NOMO-1 treated with DMSO at 0.1 percent for 48 hours (cell line): ENCODE measurements around the gene IGFBP1.

Experiments used
- DNase-seq: peaks from one replicate; lab custom pipeline; 2025; ENCODE audit not compliant: unreplicated experiment; lab: John Stamatoyannopoulos, UW

Gene IGFBP1

DNA sequence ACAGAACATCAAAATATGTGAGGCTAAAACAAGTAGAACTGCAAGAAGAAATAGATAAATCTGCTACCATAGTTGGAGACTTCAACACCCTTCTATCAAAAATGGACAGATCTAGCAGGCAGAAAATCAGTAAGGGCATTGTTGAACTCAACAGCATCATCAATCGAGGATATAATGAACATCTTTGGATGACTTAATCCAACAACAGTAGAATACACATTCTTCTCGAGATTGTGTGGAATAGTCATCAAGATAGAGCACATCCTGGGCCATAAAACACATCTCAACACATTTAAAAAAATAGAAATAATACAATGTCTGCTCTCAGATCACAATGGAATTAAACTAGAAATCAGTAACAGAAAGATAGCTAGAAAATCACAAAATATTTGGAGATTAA is 9.9 kb downstream of the IGFBP1 start:
- no peak for DNase-seq

DNA sequence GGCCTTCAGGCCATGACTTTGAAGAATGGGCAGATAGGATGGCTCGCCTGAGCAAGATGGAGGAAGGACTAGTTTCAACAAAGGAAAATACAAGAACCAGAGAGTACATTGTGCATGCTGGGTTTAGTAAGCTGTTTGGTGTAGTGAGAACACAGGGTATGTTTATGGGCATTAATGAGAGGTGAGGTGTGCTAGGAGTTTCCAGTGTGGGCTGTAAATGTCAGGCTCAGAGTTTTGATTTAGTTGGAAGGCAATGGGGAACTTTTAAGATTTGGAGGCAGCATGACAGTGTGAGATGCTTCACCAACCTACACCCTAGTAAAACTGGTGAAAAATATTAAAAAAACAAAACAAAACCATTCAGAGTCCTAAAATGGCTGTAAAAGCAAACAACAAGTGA is 13.3 kb downstream of the IGFBP1 start:
- no peak for DNase-seq

DNA sequence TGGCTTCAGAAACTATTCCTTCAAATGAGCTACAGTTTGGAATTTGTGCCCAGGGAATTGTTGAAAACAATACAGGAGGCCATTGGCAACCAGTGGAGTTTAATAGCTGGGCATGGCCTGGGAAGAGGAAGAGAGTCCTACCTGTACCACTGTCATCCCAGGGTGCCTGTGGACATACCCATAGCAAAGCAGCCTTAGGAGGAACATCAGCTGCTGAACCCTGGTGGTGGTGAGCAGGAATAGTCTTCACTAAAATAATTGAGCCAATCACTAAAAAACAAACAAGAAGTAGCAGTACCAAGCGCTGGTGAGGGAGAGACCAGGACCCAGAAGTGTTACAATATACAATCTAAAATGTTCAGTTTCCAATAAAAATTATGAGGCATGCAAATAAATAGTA is 14.5 kb downstream of the IGFBP1 start:
- DNase-seq = no peak

DNA sequence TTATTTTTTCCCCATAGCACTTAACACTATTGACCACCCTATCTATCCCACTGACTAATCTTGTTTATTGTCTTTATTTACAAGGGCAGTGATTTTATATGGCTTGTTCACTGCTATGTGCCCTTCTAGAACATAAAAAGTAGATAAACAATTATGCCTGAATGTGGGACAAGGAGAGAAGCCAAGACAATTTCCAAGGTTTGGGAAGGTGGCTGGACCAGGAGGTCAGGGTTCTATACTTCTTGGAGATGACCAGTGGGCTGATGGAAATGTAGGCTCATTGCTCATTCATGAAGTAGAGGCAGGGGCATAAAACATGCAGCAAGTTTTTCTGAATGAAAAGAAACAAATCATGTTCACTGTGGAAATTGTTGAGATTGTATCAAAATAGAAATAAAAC is 21.3 kb downstream of the IGFBP1 start:
- DNase-seq = no peak

DNA sequence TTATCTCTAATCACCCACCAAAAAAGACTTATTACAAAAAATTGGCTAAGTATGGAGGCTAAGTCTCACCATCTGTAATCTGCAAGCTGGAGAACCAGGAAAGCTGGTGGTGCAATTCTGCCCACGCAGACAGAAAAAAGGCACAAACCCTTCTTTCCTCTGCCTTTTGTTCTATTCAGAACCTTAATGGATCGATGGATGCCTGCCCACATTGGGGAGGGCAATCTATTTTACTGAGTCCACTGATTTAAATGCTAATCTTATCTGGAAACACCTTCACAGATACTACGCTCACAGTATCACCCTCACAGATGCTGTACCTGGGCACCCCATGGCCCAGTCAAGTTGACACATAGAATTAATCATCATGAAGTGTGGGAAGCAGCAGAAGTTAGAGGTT is 22.6 kb downstream of the IGFBP1 start:
- no peak for DNase-seq

DNA sequence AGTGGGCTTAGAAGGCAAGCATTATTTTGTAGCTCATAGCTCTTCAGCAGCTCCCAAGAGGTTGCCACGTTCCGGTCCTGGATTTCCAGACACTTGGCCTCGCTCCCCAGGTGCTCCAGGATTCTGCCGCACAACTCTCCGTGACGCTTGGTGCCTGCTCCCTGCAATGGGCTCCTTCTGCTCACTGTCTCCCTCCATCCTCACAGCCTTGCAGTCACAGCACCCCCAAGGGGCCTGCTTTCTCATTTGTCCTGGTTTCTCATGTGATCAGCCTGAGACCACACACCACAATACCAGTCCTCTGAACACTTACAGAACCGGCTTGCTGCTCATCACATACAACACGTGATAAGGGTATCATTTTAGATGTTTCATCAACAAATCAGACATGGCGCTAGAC is 23.0 kb downstream of the IGFBP1 start:
- no peak for DNase-seq

DNA sequence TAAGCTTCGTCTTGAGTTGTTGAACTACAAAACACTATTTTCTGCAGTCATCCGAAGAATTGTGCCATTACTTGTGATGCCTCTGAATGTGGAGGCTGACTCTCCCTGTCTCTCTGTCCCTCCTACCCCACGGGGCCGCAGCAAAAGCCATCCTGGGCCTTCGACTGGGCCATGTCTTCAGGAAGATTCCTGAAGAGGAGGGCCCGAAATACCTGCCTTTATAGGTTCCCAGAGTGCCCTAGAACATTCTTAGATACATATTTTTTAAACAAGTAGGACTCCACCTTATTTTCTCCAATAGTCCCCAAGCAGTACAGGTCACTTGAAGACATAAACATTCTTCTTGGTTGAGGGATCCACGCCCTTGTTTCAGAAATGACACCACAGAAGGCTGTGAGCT is 24.7 kb downstream of the IGFBP1 start:
- no peak for DNase-seq

DNA sequence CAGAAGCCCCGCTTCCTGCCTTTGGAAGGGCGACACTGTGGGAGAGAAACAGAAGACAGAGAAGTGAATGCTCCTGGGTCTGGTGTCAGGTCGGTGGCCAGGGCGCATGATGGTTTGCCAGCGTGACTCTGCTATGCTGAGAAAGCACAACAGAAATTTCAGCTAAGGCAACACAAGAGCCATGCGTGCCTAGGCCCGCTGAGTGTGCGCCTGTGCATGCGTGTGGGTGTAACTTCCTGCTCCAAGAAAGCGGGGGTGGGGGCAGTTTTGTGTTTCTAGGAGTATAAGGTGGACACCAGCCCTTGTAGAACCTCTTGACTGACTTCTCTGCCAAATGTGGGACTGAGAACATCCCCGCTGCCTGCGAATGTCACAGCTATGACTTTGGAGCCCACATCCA is 26.6 kb downstream of the IGFBP1 start:
- no peak for DNase-seq

DNA sequence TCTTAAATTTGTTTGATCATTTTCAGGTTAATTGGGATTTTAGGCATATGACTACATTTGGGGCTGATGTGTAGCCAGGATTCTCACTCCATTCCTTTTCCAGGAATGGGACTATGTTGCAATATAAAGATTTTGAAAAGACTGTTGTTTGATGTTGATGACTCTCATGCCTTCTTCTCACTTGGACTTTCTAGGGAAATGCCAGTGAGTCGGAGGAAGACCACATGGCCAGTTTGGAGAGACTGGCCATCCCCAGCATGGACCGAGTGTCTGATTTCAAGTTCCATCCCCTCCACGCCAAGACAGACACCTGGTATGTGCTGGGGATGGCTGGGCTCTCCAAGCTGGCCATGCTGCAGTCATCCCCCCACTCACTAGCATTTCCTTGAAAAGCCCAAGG is 27.3 kb downstream of the IGFBP1 start:
- no peak for DNase-seq

DNA sequence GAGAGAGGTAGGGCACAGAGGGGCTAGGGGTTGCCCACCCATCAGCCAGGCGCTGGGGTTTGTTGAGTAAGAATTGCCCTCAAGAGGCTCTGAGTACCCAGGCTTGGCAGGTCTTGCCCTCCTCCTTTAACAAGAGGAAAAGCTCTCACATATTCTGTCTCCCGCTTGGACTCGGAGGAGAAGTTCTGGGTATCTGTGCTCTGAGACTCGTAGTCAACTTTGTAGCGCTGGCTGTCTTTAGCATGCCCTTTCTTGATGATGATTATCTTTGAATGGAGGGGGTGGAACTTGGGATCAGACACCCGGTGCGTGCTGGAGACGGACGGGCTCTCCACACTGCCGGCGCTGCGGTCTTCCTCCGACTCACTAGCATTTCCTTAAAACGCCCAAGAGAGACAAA is 28.8 kb downstream of the IGFBP1 start:
- DNase-seq = no peak

DNA sequence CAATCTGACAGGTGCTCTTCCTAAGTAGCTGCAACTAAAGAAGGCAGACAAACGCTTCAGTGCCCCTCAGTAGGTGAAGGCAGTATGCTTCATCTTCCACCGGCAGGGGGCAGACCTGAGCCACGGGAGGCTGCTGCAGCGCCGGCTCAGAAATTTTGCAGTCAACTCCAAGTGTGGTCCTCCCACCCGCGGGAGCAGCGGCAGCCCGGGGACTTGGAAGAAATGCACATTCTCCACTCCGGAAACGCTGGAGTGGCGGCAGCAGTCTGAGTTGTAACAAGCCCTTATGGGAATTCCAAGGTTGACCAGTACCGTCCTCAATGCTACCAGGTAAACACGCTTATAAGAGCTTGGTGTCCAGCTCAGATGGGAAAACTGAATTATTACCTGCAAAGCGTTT is 29.4 kb downstream of the IGFBP1 start:
- DNase-seq = peak; percentile 47

DNA sequence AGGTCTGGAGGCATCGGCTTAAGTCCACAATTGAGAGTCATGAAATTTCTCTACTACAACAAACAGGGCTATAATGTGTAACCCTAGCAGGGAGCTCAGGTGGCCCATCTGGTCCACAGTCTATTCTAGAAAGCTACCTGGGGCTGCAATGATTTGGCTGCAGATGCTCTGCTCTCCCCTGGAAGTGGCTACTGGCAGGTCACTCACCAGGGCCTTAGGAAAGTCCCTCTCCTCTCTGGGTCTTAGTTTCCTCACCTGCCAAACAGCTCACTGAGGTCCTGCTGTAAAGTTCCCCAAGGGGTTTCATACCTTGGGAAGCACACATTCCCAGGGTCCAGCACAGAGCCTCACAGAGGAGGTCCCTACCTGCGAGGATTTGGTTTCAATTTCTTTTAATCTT is 30.3 kb downstream of the IGFBP1 start:
- no peak for DNase-seq

DNA sequence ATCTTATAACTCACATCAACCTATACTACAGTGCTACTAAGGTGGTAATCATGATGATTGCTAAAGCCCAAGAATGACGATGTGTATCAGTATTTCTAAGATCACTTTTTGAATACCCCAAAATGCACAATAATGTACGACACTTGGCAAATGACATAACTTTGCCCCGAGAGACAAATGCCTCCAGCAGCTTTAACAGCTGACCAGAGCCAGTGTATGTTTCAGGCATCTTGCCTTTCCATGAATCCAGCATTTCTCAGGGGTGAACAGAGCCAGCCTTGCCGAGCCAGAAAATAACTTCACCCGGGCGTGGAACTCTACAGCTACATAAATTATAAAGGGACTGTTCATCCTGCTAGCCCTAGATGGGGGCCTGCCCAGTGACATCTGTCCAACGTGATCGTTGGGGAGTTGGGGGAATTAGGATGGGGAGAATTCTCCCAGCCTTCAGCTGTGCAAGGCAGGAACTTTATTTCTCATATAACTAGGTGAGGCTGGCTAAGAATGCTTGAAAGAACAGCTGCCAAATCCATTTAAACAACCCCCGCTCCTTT is 31.0 kb downstream of the IGFBP1 start:
- no peak for DNase-seq

DNA sequence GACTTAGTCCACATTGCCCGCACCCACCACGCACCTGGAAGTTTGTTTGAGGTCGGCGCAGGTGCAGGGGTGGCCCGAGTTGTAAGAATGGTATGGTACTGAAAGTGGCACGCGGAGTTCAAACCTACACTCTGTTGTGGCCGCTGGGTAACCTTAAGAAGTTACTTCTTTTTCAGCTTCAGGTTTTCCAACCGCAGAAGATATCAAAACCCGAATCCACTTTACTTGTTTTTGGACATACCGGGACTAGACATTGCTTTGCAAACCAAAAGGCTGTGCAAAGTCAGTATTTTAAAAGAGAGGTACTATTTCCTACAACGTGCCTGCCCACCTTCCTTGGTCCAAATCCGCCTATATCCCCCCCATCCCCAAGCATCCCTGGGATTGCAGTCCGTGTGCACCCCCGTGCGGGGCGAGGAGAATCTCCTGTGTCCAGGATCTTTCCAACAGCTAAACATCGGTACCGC is 31.7 kb downstream of the IGFBP1 start:
- no peak for DNase-seq

DNA sequence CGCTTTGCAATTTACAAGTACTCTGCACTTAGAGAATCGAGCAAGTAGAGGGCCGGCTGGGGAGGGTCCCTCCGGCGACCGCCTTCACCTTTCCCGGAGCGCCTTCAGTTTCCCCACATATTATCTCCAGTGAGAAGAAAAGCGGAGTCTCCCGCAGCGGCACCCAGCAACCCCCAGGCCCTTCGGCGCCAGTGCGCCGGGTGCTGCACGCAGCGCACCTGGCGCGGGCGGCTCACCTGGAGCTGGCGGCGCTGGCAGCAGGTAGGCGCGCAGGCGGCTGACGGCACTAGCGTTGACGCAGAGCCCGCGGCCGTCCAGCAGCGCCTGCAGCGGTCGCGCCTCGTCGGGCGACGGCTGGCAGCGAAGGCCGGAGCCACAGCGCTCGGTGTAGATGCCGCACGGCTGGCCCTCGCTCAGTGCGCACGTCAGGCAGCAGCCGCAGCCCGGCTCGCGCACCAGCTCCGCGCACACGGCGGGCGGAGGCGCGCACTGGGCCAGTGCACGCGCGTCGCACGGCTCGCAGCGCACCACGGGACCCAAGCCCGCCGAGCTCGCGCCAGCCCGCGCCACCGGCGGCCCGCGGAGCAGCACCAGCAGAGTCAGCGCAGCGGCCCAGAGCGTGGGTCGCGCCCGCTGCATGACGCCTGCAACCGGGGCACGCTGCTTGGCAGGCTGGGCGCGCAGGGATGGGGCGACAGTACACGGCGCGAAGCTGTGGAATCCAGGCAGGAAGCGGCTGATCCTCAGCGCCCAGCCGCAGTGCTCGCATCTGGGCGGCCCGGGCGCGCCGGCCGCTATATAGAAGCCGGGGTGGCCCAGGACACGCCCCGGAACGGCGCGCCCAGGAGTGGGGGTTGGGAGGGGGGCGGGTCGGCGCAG is 32.5 kb downstream of the IGFBP1 start, which contains the start of gene IGFBP3:
Gene IGFBP3 (minus strand): TSS at position 771 of the 879 bp plus-strand sequence. CDS start 132 bp downstream, at position 639.
- peak; percentile 24 for DNase-seq

DNA sequence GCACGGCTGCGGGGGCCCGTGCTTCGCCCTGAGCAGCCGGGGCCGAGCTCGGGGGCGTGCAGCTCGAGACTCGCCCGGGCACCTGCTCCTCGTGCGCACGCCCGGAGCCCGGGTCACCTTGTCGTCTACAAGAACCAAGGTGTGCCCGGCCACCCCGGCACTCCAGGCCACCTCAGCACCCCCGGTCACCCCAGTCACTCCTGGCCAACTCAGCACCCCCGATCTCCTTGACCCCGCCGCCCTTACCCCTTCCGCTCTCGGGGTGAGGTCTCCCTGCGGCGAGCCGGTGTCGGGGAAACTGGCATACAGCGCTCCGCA is 33.1 kb downstream of the IGFBP1 start:
- no peak for DNase-seq

DNA sequence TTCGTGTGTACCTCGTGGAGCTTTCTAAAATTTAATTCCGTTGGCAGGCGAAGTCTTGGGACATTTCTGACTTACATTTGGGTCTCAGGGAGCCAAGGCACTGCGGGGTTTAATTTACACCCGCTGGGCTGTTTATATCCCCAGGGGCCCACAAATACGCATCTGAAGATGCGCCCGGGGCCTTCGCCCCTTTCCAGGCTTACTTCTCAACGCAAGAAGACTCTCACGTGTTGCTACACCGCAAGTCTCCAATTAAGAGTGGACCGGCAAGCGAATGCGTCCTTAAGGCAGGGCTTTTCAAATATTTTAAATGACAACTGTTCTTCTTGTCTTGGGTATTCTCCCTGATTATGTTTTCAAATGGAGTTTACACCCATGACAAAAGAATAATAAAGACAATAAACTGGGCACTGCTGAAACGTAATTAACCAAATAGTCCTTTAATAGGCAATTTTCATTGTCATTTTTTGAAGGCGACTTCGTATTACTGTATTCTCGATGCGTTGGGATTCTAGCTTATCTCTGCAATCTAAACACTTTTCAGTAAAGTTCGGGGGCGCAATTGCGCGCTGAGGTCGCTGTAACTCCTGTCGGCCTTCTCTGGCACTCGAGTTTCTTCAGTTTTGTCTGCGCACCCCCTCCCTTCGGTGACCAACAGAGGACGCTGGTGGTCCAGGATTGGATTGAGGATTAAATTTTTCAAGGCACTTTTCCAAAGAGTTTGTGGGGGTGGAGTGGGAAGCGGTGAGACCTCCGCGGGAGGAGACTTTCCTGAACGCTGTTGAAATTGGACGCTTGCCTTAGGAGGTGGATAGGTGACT is 33.6 kb downstream of the IGFBP1 start:
- peak; percentile 42 for DNase-seq

DNA sequence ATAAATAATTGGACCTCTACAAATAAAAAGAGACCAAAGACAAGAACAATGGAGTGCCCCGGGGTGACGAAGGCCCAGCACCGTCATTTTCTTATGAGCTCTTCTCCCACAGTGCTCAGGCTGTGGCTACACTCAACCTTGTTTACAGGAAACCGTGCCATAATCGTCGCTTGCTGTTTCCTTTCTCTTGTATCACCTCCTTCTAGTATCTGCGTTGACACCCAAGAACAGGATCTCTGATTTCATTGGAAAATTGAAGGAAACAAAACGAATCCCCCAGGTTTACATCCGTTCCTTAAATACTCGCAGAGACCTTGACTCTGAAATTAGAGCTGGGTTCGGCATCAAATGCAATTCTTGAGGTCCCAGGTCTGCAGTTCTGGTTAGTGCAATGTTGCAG is 34.5 kb downstream of the IGFBP1 start:
- DNase-seq = no peak

DNA sequence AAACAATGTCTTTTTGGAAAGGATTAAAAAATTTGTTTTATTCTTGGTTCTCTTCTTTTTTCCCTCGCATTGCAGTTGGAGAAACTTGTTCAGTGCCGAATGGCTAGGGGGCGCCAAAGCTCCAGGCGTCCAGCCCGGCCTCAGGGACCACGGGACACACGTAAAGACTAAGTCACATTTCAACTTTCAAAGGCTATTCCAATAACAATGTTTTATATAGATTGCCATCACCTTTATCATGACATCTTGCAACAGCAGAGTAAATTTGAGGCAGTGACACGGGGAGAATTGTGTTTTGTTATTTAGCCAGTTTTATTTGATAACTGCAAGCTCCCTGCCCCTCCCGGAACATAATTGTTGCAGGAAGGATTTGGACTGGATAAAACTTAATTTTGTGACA is 35.0 kb downstream of the IGFBP1 start:
- peak; percentile 52 for DNase-seq

DNA sequence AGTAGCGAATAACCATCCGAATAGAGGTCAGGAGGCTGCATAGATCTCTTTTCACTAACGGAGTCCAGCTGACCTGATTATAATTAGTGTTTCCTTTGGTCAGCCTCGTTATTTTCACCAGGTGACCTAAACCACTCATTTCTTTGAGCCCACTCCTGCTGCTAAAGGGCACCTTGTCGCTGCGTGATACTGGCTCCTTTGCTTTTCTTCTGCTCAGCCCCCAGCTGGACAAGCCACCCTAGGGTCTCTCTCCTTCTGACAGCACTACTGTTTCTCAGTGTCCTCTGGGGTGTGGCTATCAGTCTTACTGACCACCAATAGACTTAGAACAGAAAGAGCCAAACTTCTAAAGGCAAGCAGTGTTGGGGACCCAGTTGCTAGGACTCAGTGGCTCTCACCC is 35.5 kb downstream of the IGFBP1 start:
- DNase-seq = no peak

DNA sequence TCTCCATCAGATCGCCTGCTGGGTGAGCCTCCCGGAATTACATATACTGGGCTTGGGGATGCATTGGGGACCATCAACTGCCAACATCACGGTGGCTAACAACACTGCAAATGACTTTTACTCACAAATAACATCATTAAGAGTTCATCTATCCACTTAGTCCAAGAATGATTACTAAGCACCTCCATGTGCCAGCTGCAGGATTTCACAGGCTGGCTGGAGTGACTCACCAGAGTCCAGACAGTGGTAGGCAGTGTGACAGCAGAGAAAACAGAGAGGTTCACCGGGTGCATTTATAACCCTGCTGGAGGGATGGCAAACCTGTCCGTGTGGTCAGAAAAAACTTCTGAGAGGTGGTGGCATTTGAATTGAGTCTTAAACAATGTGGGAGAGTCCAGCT is 36.0 kb downstream of the IGFBP1 start:
- no peak for DNase-seq

DNA sequence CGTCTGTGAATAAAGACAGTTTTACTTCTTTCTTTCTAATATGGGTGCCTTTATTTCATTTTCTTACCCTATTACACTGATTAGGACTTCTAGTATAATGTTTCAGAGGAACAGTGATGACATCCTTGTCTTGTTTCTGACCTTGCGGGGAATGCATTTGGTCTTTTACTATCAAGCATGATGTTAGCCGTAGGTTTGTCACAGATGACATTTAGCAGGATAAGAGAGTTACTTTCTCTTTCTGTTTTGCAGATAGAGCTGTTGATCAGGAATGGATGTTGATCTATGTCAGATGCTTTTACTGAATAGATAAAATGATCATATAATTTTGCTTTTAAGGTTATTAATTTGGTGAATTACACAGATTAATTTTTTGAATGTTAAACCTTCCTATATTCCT is 39.4 kb downstream of the IGFBP1 start:
- DNase-seq = no peak
